HS-27A (cell line): ENCODE results near the gene FANCE.

ENCODE experiments used
- DNase-seq: peaks from one replicate; pipeline ENCODE4 v3.0.0-alpha.2; 2012; ENCODE audit warnings: low read depth, missing footprints

Gene FANCE, protein sequence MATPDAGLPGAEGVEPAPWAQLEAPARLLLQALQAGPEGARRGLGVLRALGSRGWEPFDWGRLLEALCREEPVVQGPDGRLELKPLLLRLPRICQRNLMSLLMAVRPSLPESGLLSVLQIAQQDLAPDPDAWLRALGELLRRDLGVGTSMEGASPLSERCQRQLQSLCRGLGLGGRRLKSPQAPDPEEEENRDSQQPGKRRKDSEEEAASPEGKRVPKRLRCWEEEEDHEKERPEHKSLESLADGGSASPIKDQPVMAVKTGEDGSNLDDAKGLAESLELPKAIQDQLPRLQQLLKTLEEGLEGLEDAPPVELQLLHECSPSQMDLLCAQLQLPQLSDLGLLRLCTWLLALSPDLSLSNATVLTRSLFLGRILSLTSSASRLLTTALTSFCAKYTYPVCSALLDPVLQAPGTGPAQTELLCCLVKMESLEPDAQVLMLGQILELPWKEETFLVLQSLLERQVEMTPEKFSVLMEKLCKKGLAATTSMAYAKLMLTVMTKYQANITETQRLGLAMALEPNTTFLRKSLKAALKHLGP

DNA sequence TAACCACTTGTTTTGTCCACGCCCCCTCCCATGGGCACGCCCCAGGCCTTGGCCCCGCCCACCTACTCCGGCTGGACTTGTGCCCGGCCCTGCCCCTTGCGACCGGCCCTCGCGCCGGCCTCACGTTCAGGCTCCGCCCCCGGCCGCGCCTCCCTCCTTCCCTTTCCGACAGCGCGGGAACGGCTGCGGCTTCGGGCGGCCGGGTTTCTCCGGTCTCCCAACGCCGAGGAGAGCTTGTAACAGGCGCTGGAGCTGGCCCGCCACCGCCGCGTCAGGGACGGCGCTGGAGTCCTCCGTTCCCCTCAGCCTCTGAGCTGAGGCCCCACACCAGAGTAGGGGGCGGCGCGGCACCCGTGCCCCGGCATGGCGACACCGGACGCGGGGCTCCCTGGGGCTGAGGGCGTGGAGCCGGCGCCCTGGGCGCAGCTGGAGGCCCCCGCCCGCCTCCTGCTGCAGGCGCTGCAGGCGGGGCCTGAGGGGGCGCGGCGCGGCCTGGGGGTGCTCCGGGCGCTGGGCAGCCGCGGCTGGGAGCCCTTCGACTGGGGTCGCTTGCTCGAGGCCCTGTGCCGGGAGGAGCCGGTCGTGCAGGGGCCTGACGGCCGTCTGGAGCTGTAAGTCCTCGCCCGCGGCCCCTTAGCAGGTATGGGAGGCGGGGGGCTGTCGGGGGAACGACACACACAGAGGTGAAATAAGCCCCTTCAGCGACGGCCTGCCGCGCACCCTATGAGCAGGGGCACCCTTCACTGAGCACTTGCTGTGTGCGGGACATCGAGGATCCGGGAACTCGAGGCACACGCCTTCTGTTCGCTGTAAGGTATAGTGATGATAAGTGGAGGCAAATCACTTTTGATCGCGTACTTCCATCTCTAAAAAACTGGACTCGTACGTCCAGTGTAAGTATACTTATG, at the start of gene FANCE:
TSS of gene FANCE (plus strand) at position 156 of the 908 bp plus-strand sequence. CDS start at position 364, 208 bp downstream.
- peak; percentile 78 for DNase-seq

GRCh38 chr6:35402856-35403191, 49.3 kb upstream of the FANCE start:
- DNase-seq = no peak

GRCh38 chr6:35403544-35404442, 48.3 kb upstream of the FANCE start:
- no peak for DNase-seq

GRCh38 chr6:35406711-35407485, 45.2 kb upstream of the FANCE start:
- no peak for DNase-seq

DNA sequence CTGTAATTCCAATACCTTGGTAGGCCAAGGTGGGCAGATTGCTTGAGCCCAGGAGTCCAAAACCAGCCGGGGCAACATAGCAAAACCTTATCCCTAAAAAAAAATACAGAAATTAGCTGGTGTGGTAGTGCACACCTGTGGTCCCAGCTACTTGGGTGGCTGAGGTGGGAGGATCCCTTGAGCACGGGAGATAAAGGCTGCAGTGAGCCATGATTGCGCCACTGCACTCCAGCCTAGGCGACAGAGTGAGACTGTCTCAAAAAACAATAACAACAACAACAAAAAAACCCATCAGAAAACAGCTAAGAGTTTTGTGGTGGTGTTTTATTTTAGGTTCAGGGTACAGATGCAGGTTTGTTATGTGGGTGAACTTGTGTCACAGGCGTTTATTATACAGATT, 42.9 kb upstream of the FANCE start:
- DNase-seq = no peak

DNA sequence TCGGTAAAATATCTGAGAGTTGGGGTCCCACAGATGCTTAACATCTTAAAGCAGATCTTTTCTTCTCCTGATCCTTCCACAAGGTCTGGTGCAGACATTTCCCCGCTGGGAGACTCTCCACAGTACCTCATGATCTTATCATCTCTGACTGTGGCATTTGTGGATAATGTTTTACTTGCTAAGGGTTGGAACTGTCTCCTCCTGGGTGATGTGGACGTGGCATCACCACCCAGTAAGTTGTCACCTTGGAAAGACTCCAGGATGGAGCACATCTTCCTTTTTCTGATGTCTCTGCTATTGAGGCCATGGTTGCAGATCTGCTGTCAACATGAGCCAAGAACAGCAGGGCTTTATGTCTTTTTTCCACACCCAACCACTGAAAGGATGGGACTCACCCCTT, 42.0 kb upstream of the FANCE start:
- no peak for DNase-seq

- no peak for DNase-seq
Measured at GRCh38 chr6:35411066-35411465, 41.1 kb upstream of the FANCE start.

- no peak for DNase-seq
Measured at GRCh38 chr6:35412102-35412501, 40.0 kb upstream of the FANCE start.

DNA sequence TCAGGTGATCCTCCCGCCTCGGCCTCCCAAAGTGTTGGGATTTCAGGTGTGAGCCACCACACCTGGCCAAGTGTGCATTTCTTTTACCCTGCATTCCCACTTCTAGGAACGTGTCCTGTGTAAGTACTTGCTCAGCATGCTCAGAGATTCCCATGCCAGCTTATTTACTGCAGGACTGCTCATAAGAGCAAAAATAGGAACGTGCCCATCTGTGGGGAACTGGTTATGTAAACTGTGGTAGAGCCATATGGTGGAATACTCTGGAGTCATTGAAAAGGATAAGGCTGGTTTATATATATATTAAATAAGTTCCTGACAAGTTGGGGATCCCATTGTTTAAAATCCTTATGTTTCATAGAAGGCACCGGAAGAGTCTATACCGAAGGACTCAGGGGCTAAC, 38.2 kb upstream of the FANCE start:
- DNase-seq = no peak

GRCh38 chr6:35415065-35415891, 36.9 kb upstream of the FANCE start:
- peak; percentile 29 for DNase-seq

- DNase-seq = no peak
Measured at GRCh38 chr6:35417979-35418661, 34.0 kb upstream of the FANCE start.

DNA sequence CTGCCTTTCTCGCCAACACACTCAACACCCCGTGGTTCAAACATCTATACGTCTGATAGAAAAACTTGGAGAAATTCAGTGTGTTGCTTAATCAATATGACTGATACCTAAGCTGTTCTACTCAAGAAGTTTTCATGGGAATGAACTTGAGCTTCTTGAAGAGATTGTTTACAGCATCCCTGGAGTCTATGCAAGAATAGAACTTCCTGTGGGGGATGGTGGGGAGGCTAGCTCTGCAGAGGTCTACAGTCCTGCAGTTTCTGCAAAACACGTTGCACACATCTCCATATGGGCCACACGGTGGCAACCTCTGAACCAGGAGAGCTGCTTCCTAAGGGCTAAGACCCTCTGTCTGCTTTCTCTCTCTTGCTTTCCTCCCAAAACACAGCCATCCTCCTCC, 32.7 kb upstream of the FANCE start:
- peak; percentile 34 for DNase-seq

DNA sequence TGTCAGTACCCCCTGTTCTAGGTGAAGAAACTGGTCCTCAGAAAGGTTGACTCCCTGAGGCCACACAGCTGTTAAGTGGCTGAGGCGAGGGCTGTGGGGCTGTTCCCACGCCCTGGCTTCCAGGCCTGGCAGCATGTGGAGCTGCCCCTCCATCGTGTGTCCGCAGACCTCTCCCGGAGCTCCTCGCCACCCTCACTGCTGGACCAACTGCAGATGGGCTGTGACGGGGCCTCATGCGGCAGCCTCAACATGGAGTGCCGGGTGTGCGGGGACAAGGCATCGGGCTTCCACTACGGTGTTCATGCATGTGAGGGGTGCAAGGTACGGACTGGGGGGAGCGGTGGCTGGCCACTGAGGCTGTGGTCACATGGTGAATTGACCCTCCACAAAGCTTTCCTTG, 32.2 kb upstream of the FANCE start:
- DNase-seq = no peak

- peak; percentile 90 for DNase-seq
Measured at GRCh38 chr6:35425284-35425683, 26.9 kb upstream of the FANCE start.

GRCh38 chr6:35426074-35426473, 26.1 kb upstream of the FANCE start:
- no peak for DNase-seq

- no peak for DNase-seq
Measured at GRCh38 chr6:35427435-35427834, 24.7 kb upstream of the FANCE start.

GRCh38 chr6:35427851-35428321, 24.3 kb upstream of the FANCE start:
- DNase-seq = peak; percentile 82

DNA sequence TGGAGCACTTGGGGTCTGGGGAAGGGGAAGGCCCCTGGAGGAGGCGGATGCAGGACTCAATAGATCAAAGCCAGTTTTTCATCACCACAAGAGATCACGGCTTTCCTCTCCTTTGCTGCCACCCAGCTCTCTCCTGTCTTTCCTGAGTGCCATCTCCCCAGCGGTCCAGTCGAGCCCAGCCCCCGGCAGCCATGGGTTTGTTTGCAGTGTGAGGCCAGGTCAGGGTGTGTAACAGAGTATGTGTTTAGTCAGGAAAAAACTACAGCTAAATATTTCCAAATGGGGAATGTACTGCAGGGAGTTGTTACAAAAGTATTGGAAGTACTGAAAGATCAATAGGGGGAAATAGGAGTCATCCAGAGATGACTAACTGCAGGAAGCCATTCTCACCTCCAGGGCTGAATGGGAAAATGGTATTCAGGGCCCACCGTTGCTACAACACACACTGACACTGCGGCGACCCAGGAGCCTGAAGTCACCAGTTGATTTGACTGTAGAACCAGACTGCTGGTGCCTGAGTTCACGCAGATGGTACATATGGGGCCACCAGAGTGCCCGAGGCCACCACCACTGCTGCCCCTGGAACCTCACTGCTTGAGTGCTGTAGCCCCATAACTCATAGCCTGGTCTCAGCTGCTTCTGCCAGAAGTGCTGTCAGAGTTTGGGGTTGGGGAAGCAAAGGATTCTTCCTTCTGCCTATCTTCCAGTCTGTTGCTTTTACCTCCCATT, 23.6 kb upstream of the FANCE start:
- no peak for DNase-seq

- DNase-seq = no peak
Measured at GRCh38 chr6:35429463-35429862, 22.7 kb upstream of the FANCE start.
